Stimulated activated naive CD4-positive, alpha-beta T cell treated with Interleukin-2 at 50 U/mL for 16 hours (primary cell): ENCODE results near the gene FOXO3.

ENCODE experiments used
- DNase-seq: peaks from one replicate; lab custom pipeline; 2025; lab: John Stamatoyannopoulos, UW

The FOXO3 gene

GRCh38 chr6:108685970-108686369, 125.3 kb downstream of the FOXO3 start:
- DNase-seq, result no peak

GRCh38 chr6:108686896-108687295, 126.2 kb downstream of the FOXO3 start:
- DNase-seq, result no peak

GRCh38 chr6:108687921-108688320, 127.2 kb downstream of the FOXO3 start:
- no peak for DNase-seq

- DNase-seq, result no peak
Measured at GRCh38 chr6:108689272-108690161, 128.8 kb downstream of the FOXO3 start.

GRCh38 chr6:108690326-108691049, 129.8 kb downstream of the FOXO3 start:
- DNase-seq, result no peak

- no peak for DNase-seq
Measured at GRCh38 chr6:108693430-108694154, 132.9 kb downstream of the FOXO3 start.

GRCh38 chr6:108694816-108695215, 134.1 kb downstream of the FOXO3 start:
- DNase-seq, result no peak

GRCh38 chr6:108697561-108698161, 136.9 kb downstream of the FOXO3 start:
- DNase-seq, result no peak

- DNase-seq, result no peak
Measured at GRCh38 chr6:108698593-108699289, 138.0 kb downstream of the FOXO3 start.

GRCh38 chr6:108699290-108700041, 138.7 kb downstream of the FOXO3 start:
- DNase-seq, result no peak

- no peak for DNase-seq
Measured at GRCh38 chr6:108702106-108702851, 141.6 kb downstream of the FOXO3 start.

- DNase-seq, result no peak
Measured at GRCh38 chr6:108706649-108707048, 145.9 kb downstream of the FOXO3 start.

- no peak for DNase-seq
Measured at GRCh38 chr6:108707328-108707976, 146.7 kb downstream of the FOXO3 start.

- no peak for DNase-seq
Measured at GRCh38 chr6:108710030-108710429, 149.3 kb downstream of the FOXO3 start.

GRCh38 chr6:108710551-108710950, 149.8 kb downstream of the FOXO3 start:
- no peak for DNase-seq

- no peak for DNase-seq
Measured at GRCh38 chr6:108711071-108711470, 150.4 kb downstream of the FOXO3 start.

- no peak for DNase-seq
Measured at GRCh38 chr6:108711826-108712225, 151.1 kb downstream of the FOXO3 start.

- no peak for DNase-seq
Measured at GRCh38 chr6:108712946-108713345, 152.2 kb downstream of the FOXO3 start.

- DNase-seq, result no peak
Measured at GRCh38 chr6:108714101-108714765, 153.5 kb downstream of the FOXO3 start.
